ENCODE measurements around the gene WFIKKN2. TPM values are rescaled to one million over a fixed set of nuclear protein-coding genes. Genes with fewer than 3 reads are reported as not detected.

Gene WFIKKN2
- total and polyA plus RNA-seq, 2 experiments from 2014 or later = not detected

GRCh38 chr17:50871898-50872297, 36.5 kb downstream of the WFIKKN2 start:
- H3K27ac ChIP-seq (ENCODE audit: low read depth) = no peak overlapping the region
- H3F3A ChIP-seq (replicated peaks; ENCODE audit: low read depth) = no peaks in the 10 kb centered on the region; the same call in 1 of the 2 replicates
- H3K27me3 Mint-ChIP-seq (ENCODE audit: insufficient read depth, low read depth, poor library complexity) = peaks cover 11% of the 10 kb centered on the region
- H3K4me2 ChIP-seq = no peak overlapping the region
- H2AFZ ChIP-seq = no peak overlapping the region
- H3K27me3 ChIP-seq (ENCODE audit: insufficient read depth) = no peaks in the 10 kb centered on the region
- DNase-seq (ENCODE audit: low spot score) = no peak
- H3K36me3 ChIP-seq (ENCODE audit: insufficient read depth) = no peaks in the 10 kb centered on the region
- H3K27ac Mint-ChIP-seq = no peak overlapping the region
- H3K4me3 Mint-ChIP-seq = no peak overlapping the region
- H3K4me1 ChIP-seq (ENCODE audit: insufficient read depth) = peaks cover 9% of the 10 kb centered on the region; the same call in 1 of the 2 replicates
- no peak overlapping the region for H3K4me3 ChIP-seq
- no peaks in the 10 kb centered on the region for H3K9me3 Mint-ChIP-seq
- no peak for TF ChIP-seq EZH2 (IDR thresholded peaks at IDR 0.05; ENCODE audit: low read depth, unreplicated experiment)
- no peak for TF ChIP-seq REST (IDR thresholded peaks at IDR 0.05; ENCODE audit: unreplicated experiment)
- no peak for TF ChIP-seq STAT1 (IDR thresholded peaks at IDR 0.05; ENCODE audit: unreplicated experiment)
- no peak for TF ChIP-seq ZNF331 (CRISPR knock-in tag; IDR thresholded peaks at IDR 0.05; ENCODE audit: low read depth)
- TF ChIP-seq NANOG (IDR thresholded peaks at IDR 0.05; ENCODE audit: borderline replicate concordance) = no peak
- no peak for TF ChIP-seq JUNB (IDR thresholded peaks at IDR 0.05; ENCODE audit: unreplicated experiment)
- TF ChIP-seq POLR2AphosphoS5 (IDR thresholded peaks at IDR 0.05; ENCODE audit: low read depth) = no peak
- no peak for TF ChIP-seq CREB1 (CRISPR knock-in tag; IDR thresholded peaks at IDR 0.05; ENCODE audit: low read depth)
- no peak for TF ChIP-seq ZNF114 (CRISPR knock-in tag; IDR thresholded peaks at IDR 0.05)
- TF ChIP-seq ETS1 (IDR thresholded peaks at IDR 0.05) = no peak
- no peak for TF ChIP-seq CTCF (conservative IDR thresholded peaks at IDR 0.05; ENCODE audit: low read depth in 2 of 2)
- no peak for TF ChIP-seq EZH2phosphoT487 (IDR thresholded peaks at IDR 0.05; ENCODE audit: unreplicated experiment)
- no peak for TF ChIP-seq ZNF462 (CRISPR knock-in tag; IDR thresholded peaks at IDR 0.05)
- H3K79me2 ChIP-seq (replicated peaks; ENCODE audit: insufficient read depth) = no peaks in the 10 kb centered on the region
- ATAC-seq = no peak
- no peaks in the 10 kb centered on the region for H4K20me1 ChIP-seq (replicated peaks; ENCODE audit: insufficient read depth)
- H3K9me2 ChIP-seq (ENCODE audit: insufficient read depth) = no peaks in the 10 kb centered on the region
- H3K4me1 Mint-ChIP-seq = peaks cover 11% of the 10 kb centered on the region
- no peaks in the 10 kb centered on the region for H3K36me3 Mint-ChIP-seq (ENCODE audit: low read depth)

Measured in GM23338 (cell line).